ENCODE data around the gene PLSCR3. TPM values are rescaled to one million over a fixed set of nuclear protein-coding genes. Genes with fewer than 3 reads are reported as not detected.
"Not testable (repeated sequence)": the region's sequence is repeated elsewhere in the genome, so short reads cannot be mapped to it uniquely, and the experiment has no call there.

Gene PLSCR3
- total and polyA plus RNA-seq, 2 experiments from 2014 or later = 30.0 to 34.3 TPM

DNA sequence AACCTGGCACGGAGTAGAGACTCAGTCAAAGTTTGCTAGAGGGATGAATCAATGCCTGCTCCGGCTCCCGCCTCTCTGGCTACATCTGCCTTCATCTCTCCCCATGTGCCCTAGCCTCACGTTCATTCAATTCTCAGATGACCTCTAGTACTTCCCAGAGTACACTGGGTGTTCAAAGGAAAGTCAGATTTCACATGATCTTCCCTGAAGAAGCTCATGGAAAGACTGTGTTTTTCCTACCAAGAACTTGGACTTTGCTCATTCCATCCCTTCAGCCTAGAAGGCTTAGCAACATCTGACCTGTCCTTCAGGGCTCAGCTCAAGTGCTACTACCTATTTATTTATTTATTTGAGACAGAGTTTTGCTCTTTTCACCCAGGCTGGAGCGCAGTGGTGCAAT, 24.5 kb downstream of the PLSCR3 start:
- H3K27me3 Mint-ChIP-seq (ENCODE audit: insufficient read depth, low read depth, poor library complexity) = peaks cover 9% of the 10 kb centered on the region
- peaks cover 26% of the 10 kb centered on the region for H3K4me1 Mint-ChIP-seq
- no peak overlapping the region for H3K27ac Mint-ChIP-seq
- H3K27me3 ChIP-seq (ENCODE audit: insufficient read depth) = no peaks in the 10 kb centered on the region
- peaks cover 28% of the 10 kb centered on the region for H3K4me1 ChIP-seq (ENCODE audit: insufficient read depth)
- H3K9me2 ChIP-seq (ENCODE audit: insufficient read depth) = no peaks in the 10 kb centered on the region
- H3K27ac ChIP-seq (ENCODE audit: low read depth) = no peak overlapping the region
- DNase-seq (ENCODE audit: low spot score) (no peak), ATAC-seq (no peak)
- no peak overlapping the region for H3K4me3 ChIP-seq
- H3K79me2 ChIP-seq (replicated peaks; ENCODE audit: insufficient read depth) = no peaks in the 10 kb centered on the region
- no peak for TF ChIP-seq EZH2 (IDR thresholded peaks at IDR 0.05; ENCODE audit: low read depth, unreplicated experiment)
- no peak overlapping the region for H3K4me3 Mint-ChIP-seq
- H3K9me3 Mint-ChIP-seq = no peaks in the 10 kb centered on the region
- H3K4me2 ChIP-seq = no peak overlapping the region
- H3K36me3 Mint-ChIP-seq (ENCODE audit: low read depth) = no peaks in the 10 kb centered on the region
- H2AFZ ChIP-seq = no peak overlapping the region; the same call in 1 of the 2 replicates
- no peaks in the 10 kb centered on the region for H4K20me1 ChIP-seq (replicated peaks; ENCODE audit: insufficient read depth)
- H3F3A ChIP-seq (replicated peaks; ENCODE audit: low read depth) = 0 out of 2 replicates have a peak, but pooled peaks cover 5% of the 10 kb centered on the region
- H3K36me3 ChIP-seq (ENCODE audit: insufficient read depth) = no peaks in the 10 kb centered on the region

GRCh38 chr17:7368599-7368994, 25.7 kb downstream of the PLSCR3 start:
- peaks cover 26% of the 10 kb centered on the region for H3K4me1 Mint-ChIP-seq
- H3F3A ChIP-seq (replicated peaks; ENCODE audit: low read depth); H3K9me3 Mint-ChIP-seq; H4K20me1 ChIP-seq (replicated peaks; ENCODE audit: insufficient read depth); H3K36me3 Mint-ChIP-seq (ENCODE audit: low read depth); H3K79me2 ChIP-seq (replicated peaks; ENCODE audit: insufficient read depth); H3K27ac ChIP-seq (ENCODE audit: low read depth); H3K27me3 ChIP-seq (ENCODE audit: insufficient read depth); H3K36me3 ChIP-seq (ENCODE audit: insufficient read depth); H3K27me3 Mint-ChIP-seq (ENCODE audit: insufficient read depth, low read depth, poor library complexity); H3K9me2 ChIP-seq (ENCODE audit: insufficient read depth); DNase-seq (ENCODE audit: low spot score); H3K27ac Mint-ChIP-seq: not testable (repeated sequence)
- H3K4me2 ChIP-seq = peak overlapping the region; percentile 68
- H3K4me3 Mint-ChIP-seq = 0 out of 3 replicates have a peak overlapping the region, but pooled peaks have one; percentile 13
- H2AFZ ChIP-seq = peak overlapping the region; percentile 8; the same call in 1 of the 2 replicates
- H3K4me1 ChIP-seq (ENCODE audit: insufficient read depth) = peaks cover 28% of the 10 kb centered on the region
- H3K4me3 ChIP-seq = peak overlapping the region; percentile 29; the same call in 1 of the 2 replicates
- peak; percentile 22 for ATAC-seq

DNA sequence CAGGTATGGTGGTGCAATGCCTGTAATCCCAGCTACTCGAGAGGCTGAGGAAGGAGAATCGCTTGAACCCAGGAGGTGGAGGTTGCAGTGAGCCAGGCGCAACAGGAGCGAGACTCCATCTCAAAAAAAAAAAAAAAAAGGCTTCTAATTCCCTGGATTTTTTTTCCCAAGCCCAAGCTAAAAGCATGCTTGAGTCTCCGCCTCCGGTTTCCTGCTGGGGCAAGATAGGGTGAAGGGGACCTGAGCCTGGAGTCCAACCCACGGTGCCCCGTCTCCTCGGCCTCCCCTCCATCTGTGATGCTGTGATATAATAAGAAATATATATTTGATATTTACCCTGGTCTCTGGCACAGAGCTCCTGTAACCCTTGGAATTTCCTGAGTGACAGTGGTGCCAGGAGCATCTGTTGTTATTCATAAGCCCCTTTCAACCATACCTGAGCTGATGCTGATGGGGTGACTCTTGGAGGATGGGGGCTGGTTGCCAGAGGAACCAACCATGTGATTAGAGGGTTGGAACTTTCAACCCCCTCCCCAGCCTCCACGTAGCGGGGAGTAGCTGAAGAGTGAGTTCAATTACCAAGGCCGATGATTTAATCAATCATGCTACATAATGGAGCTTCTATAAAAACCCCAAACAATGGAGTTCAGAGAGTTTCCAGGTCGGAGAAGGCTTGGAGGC, 26.3 kb downstream of the PLSCR3 start:
- H3K27ac Mint-ChIP-seq = peak overlapping the region; percentile 14; the same call in 1 of the 2 replicates
- H3K27me3 ChIP-seq (ENCODE audit: insufficient read depth) = no peaks in the 10 kb centered on the region
- TF ChIP-seq ZNF114 (CRISPR knock-in tag; IDR thresholded peaks at IDR 0.05) (no peak), REST (IDR thresholded peaks at IDR 0.05; ENCODE audit: unreplicated experiment) (no peak), ZNF331 (CRISPR knock-in tag; IDR thresholded peaks at IDR 0.05; ENCODE audit: low read depth) (no peak)
- TF ChIP-seq, protein P1, sequence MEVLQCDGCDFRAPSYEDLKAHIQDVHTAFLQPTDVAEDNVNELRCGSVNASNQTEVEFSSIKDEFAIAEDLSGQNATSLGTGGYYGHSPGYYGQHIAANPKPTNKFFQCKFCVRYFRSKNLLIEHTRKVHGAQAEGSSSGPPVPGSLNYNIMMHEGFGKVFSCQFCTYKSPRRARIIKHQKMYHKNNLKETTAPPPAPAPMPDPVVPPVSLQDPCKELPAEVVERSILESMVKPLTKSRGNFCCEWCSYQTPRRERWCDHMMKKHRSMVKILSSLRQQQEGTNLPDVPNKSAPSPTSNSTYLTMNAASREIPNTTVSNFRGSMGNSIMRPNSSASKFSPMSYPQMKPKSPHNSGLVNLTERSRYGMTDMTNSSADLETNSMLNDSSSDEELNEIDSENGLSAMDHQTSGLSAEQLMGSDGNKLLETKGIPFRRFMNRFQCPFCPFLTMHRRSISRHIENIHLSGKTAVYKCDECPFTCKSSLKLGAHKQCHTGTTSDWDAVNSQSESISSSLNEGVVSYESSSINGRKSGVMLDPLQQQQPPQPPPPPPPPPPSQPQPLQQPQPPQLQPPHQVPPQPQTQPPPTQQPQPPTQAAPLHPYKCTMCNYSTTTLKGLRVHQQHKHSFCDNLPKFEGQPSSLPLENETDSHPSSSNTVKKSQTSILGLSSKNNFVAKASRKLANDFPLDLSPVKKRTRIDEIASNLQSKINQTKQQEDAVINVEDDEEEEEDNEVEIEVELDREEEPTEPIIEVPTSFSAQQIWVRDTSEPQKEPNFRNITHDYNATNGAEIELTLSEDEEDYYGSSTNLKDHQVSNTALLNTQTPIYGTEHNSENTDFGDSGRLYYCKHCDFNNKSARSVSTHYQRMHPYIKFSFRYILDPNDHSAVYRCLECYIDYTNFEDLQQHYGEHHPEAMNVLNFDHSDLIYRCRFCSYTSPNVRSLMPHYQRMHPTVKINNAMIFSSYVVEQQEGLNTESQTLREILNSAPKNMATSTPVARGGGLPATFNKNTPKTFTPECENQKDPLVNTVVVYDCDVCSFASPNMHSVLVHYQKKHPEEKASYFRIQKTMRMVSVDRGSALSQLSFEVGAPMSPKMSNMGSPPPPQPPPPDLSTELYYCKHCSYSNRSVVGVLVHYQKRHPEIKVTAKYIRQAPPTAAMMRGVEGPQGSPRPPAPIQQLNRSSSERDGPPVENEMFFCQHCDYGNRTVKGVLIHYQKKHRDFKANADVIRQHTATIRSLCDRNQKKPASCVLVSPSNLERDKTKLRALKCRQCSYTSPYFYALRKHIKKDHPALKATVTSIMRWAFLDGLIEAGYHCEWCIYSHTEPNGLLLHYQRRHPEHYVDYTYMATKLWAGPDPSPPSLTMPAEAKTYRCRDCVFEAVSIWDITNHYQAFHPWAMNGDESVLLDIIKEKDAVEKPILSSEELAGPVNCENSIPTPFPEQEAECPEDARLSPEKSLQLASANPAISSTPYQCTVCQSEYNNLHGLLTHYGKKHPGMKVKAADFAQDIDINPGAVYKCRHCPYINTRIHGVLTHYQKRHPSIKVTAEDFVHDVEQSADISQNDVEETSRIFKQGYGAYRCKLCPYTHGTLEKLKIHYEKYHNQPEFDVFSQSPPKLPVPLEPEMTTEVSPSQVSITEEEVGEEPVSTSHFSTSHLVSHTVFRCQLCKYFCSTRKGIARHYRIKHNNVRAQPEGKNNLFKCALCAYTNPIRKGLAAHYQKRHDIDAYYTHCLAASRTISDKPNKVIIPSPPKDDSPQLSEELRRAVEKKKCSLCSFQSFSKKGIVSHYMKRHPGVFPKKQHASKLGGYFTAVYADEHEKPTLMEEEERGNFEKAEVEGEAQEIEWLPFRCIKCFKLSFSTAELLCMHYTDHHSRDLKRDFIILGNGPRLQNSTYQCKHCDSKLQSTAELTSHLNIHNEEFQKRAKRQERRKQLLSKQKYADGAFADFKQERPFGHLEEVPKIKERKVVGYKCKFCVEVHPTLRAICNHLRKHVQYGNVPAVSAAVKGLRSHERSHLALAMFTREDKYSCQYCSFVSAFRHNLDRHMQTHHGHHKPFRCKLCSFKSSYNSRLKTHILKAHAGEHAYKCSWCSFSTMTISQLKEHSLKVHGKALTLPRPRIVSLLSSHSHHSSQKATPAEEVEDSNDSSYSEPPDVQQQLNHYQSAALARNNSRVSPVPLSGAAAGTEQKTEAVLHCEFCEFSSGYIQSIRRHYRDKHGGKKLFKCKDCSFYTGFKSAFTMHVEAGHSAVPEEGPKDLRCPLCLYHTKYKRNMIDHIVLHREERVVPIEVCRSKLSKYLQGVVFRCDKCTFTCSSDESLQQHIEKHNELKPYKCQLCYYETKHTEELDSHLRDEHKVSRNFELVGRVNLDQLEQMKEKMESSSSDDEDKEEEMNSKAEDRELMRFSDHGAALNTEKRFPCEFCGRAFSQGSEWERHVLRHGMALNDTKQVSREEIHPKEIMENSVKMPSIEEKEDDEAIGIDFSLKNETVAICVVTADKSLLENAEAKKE (CRISPR knock-in tag; IDR thresholded peaks at IDR 0.05) = no peak

More for the DNA sequence above, 26.3 kb downstream of the PLSCR3 start:
- Histone ChIP-seq H2AFZ (peak overlapping the region; percentile 8; the same call in 1 of the 2 replicates), H3K27ac (ENCODE audit: low read depth) (peak overlapping the region; percentile 63; the same call in 1 of the 2 replicates), H3K9me2 (ENCODE audit: insufficient read depth) (no peaks in the 10 kb centered on the region), H3K79me2 (replicated peaks; ENCODE audit: insufficient read depth) (no peaks in the 10 kb centered on the region), H3K4me1 (ENCODE audit: insufficient read depth) (peaks cover 28% of the 10 kb centered on the region), H3K4me3 (peak overlapping the region; percentile 29; the same call in 1 of the 2 replicates), H3F3A (replicated peaks; ENCODE audit: low read depth) (0 out of 2 replicates have a peak, but pooled peaks cover 5% of the 10 kb centered on the region), H4K20me1 (replicated peaks; ENCODE audit: insufficient read depth) (no peaks in the 10 kb centered on the region), H3K4me2 (peak overlapping the region; percentile 68), H3K36me3 (ENCODE audit: insufficient read depth) (no peaks in the 10 kb centered on the region)
- Mint-ChIP-seq H3K9me3 (no peaks in the 10 kb centered on the region), H3K36me3 (ENCODE audit: low read depth) (no peaks in the 10 kb centered on the region), H3K27me3 (ENCODE audit: insufficient read depth, low read depth, poor library complexity) (peaks cover 9% of the 10 kb centered on the region), H3K4me3 (peak overlapping the region; percentile 13; the same call in 2 of the 3 replicates), H3K4me1 (peaks cover 26% of the 10 kb centered on the region)
- DNase-seq (ENCODE audit: low spot score) (peak; percentile 67), ATAC-seq (peak; percentile 45)

Measured in GM23338 (cell line).